GM19324 (cell line): ENCODE measurements around the gene SLC48A1.

ENCODE experiments used
- ATAC-seq: cut with Tn5 transposase; IDR thresholded peaks from one replicate; pipeline ENCODE4 v1.9.1; 2021; ENCODE audit warnings: mild to moderate bottlenecking, moderate library complexity; ENCODE audit not compliant: unreplicated experiment, low FRiP score

Gene SLC48A1

DNA sequence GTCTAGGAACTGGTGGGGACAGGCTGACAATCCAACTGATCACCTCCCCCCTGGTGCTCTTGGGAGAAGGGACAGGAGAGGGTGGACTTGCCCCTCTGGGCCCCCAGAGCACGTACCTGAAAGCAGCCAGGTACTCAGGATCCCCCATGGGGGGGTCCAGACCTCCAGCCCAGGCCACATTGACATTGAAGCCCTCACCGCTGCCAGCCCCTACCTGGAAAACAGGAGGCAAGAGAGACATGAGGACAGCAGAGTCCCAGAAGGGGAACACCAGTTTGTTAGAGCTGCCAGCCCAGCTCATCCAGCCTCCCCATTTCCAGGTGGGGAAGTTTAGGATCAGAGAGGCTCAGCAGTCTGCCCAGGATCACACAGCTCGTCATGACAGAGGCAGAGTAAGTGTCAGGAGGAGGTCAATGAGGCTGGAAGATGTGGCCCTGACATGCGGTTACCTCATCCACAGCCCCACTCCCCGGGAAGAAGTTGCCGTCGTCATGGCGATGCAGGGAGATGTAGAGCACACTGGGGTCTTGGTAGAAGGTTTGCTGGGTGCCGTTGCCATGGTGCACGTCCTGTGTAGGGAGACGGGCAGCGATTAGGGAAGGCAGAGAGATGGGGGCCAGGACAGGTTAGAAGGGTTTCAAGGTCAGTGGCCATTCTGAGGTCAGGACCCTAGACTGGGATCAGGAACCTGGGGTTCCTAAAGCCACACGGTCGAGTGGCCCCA, 14.7 kb downstream of the SLC48A1 start:
- ATAC-seq: no peak

GRCh38 chr12:47789141-47789540, 16.1 kb downstream of the SLC48A1 start:
- no peak for ATAC-seq

GRCh38 chr12:47789712-47790489, 16.9 kb downstream of the SLC48A1 start:
- no peak for ATAC-seq

- ATAC-seq: no peak
Observed at GRCh38 chr12:47790676-47791350, 17.8 kb downstream of the SLC48A1 start.

- no peak for ATAC-seq
Observed at GRCh38 chr12:47791351-47791746, 18.3 kb downstream of the SLC48A1 start.

GRCh38 chr12:47791874-47792273, 18.8 kb downstream of the SLC48A1 start:
- no peak for ATAC-seq

DNA sequence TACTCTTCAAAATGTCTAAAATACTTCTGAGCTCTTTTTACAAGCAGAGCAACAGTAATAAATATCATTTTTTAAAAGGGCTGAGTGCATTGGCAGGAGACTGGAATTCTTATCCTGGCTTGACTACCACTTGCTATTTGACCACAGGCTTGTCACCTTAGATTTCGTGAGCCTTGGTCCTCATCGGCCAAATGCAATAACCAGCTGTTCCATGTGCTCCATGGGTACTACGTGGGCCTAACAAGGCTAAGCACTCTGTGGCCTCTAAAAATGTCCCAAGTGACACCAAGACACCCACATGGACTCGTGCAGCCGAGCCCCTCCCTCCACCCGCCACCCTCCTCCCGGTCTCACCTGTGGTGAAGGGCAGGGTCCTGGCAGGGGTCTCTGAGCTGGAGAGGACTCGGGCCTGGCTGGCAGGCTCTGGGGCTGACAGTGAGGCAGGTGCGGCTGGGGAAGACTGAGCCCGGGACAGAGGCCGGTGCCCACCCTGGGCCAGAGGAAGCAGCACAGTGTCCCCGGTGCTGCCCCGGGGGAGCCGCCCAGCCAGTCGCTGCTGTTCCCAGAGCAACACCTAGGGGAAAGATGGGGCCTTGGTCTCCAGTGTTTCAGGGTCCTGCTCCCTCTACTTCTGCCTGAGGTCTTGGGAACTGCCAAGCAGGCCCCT, 20.1 kb downstream of the SLC48A1 start:
- no peak for ATAC-seq

GRCh38 chr12:47794679-47795078, 21.6 kb downstream of the SLC48A1 start:
- ATAC-seq: no peak

DNA sequence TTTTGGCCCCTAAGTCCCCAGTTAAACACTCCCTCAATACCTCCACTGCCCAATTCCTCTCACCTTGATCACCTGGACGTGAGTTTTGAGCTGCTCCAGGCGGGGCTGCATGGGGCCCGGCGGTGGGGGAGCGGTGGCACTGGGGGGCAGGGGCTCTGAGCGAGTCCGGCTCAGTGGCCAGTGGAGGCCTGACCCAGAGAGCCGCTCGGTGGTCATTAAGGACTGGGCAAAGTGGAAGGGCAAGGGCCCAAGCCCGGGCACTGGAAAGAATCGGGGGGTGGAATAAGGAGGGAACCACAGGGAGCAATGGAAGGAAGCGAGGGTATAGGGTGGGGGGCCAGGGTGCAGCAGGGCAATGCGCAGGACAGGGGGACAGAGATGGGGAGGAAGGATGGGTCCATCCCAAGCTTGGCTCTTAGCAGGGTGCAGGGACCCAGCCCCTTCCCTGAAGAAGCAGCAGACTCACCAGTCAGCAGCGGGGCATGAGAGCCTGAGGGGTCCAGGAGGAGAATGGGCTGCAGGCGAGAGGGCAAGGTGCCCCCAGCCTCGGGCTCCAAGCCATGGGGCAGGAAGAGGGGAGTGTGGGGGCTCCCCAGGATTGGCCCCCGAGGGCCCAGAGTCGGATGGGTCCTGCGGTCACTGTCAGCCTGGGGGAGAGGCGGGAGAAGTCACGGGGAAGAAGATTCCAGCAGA, 22.2 kb downstream of the SLC48A1 start:
- ATAC-seq: no peak

DNA sequence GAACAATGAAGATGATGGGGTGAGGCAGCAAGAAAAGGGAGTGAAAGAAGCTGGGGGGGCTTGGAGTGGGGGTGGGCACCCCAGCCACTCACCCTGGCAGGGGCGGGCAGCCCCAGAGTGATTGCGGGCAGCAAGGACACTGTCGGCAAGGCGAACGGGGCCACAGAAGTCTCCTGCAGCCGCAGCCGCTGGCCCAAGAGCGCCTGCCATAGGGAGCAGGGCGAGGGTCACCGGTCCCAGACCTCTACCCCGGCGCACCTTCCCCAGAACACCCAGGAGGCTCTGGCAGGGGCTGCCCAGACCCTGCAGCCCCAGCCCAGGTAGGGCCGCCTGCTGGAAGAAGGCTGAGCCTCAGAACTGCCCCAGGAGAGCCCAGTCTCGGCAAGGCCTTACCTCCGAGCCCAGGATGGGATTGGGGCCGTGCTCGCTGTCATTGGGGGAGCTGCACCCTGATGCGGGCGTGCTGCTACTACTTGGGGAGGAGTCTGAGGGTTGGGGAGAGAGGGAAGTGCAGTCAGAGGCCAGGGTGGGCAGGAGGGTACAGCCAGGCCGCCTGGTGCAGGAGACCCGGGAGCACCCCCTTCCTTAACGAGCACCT, 22.9 kb downstream of the SLC48A1 start:
- no peak for ATAC-seq

GRCh38 chr12:47797441-47797840, 24.4 kb downstream of the SLC48A1 start:
- no peak for ATAC-seq

DNA sequence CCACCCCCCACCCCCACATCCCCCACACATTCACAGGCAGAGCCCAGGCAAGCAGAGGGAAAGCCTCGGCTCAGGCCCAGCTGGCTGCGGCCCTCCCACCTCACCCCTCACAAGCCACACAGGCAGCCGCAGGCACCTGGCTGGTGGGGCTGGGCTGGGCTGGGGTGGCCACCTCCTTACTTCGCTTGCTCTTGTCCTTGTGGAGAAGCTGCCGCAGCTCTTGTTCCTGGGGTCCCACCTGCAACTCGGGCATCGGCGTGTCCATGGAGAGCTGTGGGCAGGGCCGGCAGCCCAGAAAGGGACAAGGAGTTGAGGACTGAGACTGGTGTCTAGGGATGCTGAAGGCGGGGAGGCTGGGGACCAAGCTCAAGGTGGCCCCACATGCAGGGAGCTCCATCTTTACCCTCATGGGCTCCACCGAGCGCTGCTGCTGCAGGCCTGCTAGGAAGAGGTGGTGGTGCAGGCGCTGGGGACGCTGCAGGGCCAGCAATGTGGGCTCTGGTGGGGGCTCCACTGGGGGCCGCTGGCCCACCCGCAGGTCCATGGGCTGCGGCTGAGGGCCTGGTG, 25.4 kb downstream of the SLC48A1 start:
- no peak for ATAC-seq

DNA sequence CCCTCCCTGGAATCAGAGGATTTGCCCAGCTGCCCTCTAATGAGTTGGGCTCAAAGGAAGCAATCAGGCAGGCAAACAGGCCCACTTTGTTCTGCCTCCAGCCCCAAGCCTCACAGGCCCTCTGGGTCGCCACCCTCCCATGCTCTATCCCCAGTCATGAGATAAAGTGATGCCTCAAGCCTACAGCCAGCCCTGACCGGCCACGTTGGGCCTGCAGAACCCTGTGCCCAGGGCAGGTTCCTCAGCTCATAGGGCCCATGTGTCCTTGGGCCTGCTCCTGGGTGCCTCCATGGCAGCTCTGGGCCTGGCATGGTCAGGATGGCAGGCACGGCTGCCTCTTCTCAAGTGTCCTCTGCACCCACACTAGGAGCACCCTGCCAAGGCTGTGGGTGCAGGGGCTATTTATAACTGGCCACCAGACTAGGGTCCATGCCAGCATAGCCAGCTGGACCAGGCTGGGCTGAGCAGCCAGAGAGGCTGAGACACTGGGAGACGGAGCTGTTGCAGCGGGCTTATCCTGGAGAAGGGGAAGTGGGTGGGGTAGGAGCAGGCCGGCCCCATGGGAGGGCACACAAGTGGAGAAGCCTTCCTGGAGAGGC, 26.4 kb downstream of the SLC48A1 start:
- no peak for ATAC-seq

DNA sequence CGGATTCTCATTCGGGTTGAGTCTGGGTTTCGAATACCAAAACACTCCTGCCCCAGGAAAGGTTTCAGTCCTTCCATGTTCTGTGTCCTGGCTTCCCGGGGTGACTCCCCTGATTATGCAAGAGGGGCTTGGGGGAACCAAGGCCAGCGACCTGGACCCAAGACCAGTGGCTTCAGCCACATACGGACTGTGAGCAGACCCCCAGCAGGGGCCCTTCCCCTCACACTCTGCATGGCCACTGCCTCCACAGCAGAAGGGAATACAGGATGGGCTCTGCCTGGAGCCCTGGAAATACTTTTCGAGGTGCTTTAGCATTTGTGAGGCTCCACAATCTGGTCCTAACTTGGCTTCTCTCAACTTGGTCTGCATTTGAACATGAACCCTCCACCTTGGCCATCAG, 27.5 kb downstream of the SLC48A1 start:
- ATAC-seq: no peak

GRCh38 chr12:47801170-47801903, 28.3 kb downstream of the SLC48A1 start:
- no peak for ATAC-seq

DNA sequence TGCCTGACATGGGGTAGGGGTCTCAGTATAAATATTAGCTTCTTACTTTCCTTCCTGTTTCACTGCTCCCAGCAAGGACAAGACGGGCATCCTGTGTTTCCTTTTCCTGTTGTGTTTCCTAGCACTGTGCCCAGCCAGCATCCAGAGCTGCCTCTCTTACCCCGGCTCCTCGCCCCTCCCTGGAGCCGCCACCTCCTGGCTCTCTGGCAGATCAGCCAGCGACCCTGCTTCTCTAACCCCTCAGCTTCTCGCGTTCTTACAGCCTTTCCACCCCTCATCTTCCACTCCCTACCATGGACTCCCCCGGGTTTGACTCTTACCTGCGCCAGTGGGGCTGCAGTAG, 28.8 kb downstream of the SLC48A1 start:
- ATAC-seq: no peak

DNA sequence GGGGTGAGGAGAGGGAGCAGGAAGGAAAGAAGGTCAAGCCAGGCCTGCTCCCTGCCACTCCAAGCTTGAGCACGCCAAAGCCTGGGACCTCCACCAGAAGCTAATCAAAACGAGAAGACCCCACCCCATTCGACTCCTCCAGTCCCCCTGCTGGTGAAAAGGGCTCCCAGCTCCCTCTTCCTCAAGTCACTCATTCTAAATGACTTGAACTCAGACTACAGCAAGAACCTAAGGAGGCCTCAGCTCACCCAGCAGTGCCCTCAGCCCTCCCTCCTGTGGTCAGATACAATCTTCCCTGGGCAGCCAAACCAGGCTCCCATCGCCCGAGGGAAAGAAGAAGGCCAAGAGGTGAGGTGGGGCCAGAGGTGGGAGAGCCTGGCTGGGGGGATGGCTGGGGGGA, 29.3 kb downstream of the SLC48A1 start:
- ATAC-seq: no peak

- ATAC-seq: no peak
Observed at GRCh38 chr12:47803191-47803875, 30.3 kb downstream of the SLC48A1 start.
